GM18867 (cell line): ENCODE measurements around the gene CHTF8.

Source experiments
- ATAC-seq: cut with Tn5 transposase; IDR thresholded peaks from one replicate; pipeline ENCODE4 v1.9.1; 2021; ENCODE audit warnings: mild to moderate bottlenecking, moderate library complexity; ENCODE audit not compliant: unreplicated experiment

Gene CHTF8

DNA sequence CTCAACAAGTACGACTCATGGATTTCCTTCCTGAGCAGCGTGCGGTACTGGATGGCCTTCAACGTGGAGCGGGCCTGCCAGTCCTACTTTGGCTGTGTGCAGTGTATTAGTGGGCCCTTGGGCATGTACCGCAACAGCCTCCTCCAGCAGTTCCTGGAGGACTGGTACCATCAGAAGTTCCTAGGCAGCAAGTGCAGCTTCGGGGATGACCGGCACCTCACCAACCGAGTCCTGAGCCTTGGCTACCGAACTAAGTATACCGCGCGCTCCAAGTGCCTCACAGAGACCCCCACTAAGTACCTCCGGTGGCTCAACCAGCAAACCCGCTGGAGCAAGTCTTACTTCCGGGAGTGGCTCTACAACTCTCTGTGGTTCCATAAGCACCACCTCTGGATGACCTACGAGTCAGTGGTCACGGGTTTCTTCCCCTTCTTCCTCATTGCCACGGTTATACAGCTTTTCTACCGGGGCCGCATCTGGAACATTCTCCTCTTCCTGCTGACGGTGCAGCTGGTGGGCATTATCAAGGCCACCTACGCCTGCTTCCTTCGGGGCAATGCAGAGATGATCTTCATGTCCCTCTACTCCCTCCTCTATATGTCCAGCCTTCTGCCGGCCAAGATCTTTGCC, 17.9 kb downstream of the CHTF8 start:
- no peak for ATAC-seq

DNA sequence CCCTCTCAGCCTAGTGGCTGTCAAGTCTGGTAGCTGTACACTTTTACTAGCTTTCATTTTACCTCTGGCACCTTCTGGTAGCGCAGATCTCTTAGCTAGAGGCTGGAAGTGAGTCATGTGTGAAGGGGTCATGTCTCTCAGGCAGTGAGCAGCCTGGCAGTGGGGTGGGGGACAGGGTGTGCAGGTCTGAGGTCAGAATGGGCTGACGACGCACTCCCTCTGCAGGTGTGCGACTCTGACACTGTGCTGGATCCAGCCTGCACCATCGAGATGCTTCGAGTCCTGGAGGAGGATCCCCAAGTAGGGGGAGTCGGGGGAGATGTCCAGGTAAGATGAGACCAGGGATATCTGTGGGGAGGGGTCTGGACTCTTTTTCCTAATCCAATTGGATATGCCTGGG, 19.2 kb downstream of the CHTF8 start:
- no peak for ATAC-seq

DNA sequence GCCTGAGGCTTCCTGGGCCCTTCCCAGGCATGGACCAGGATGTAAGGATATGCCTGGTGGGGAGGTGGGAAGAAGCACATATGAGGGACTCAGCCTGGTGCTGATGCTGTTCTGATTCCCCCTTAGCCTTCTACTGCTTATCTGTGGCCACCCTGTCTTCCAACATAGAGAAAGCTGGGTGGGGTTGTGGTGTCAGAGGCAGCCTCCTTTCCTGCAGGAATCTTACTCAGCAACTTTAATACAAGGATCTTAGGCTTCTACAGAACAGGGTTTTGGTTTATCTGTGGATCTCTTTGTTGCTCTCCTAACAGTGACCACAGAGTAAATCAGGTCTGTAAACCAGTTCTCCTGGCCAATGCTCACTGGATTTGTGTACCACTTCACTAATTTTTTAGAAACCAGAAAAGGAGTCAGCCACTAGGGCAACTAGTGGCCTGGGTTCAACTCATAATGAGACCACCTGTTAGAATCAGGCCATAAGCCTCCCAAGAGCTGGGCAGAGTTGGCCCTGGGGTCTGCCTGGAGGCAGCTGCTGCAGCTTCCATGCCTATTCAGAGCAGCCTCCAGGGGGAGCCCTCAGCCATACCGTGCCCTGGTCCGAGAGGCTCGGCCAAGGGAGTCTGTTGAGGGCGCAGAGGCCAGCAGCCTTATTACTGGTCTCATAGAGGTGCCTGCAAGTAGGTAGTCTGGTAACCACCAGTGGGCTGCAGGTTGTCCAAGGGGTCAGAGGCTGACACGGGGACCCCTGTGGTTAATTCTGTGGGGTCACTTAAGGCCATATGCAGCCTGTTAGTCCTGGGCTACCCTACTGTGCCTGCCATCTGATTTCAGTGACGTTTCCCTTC, 19.9 kb downstream of the CHTF8 start:
- ATAC-seq: peak; percentile 54

DNA sequence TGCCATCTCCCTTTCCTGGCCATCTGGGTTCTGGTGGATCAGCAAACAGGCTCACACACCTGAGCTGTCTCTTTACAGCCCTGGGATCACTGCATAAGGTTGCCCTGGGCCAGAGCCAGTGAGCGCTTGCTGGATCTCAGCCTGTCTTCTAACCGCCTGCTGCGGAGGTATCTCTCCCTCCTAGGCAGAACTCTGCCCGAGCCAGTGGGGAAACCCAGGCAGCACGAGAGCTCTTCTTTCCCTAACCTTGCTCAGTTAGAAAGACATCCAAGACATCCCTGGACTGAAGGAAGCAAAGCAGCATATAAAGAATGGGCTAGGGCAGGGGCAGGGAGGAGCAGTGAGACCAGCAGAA, 20.5 kb downstream of the CHTF8 start:
- no peak for ATAC-seq

DNA sequence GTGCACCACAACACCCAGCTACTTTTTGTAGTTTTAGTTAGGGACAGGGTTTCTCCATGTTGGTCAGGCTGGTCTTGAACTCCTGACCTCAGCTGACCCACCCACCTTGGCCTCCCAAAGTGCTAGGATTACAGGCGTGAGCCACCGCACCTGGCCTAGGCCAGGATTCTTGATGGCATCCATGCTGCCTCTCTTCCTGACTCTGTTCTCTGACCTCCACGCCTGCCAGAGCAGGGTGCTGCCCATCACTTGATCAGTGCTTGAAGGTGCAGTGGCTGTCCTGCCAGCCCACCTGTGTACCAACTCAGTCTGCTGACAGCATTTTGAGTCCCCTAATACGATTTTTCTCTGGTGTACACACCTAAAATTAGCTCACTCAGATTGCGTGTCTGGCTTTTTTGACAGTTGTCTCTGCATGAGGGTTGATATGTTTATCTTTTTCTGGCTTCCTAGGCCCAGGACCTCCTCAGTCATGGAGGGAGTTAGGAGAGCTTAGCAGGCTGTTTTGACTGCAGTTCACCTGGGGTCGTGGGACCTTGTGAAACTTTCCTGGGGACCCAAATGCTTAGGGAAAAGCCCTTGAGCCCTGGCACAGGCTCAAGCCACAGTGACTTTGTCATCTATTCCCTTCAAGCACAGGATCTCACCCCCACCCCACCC, 21.0 kb downstream of the CHTF8 start:
- ATAC-seq: no peak

DNA sequence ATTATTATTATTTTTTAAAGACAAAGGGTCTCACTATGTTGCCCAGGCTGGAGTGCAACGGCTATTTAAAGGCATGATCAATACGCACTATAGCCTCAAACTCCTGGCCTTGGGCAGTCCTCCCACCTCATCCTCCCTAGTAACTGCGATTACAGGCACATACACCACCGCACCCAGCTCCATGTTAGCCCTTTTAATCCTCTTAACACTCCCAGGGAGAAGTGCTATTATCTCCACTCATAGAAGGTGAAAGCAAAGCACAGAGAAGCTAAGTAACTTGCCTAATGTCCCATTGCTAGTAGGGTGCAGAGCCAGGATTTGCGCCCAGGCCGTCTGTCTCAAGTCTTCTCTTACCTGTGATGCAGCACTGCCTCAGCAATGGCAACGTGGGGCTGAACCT, 22.0 kb downstream of the CHTF8 start:
- ATAC-seq: no peak

DNA sequence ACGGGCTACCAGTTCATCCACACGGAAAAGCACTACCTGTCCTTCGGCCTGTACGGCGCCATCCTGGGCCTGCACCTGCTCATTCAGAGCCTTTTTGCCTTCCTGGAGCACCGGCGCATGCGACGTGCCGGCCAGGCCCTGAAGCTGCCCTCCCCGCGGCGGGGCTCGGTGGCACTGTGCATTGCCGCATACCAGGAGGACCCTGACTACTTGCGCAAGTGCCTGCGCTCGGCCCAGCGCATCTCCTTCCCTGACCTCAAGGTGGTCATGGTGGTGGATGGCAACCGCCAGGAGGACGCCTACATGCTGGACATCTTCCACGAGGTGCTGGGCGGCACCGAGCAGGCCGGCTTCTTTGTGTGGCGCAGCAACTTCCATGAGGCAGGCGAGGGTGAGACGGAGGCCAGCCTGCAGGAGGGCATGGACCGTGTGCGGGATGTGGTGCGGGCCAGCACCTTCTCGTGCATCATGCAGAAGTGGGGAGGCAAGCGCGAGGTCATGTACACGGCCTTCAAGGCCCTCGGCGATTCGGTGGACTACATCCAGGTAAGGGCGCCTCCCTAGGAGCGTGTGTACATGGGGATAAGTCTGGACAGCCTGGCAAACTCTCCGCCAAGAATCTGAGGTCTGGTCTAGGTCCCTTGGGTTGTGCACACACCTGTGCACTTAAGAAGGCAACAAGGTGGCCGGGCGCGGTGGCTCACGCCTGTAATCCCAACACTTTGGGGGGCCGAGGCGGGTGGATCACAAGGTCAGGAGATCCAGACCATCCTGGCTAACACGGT, 22.7 kb downstream of the CHTF8 start:
- no peak for ATAC-seq

DNA sequence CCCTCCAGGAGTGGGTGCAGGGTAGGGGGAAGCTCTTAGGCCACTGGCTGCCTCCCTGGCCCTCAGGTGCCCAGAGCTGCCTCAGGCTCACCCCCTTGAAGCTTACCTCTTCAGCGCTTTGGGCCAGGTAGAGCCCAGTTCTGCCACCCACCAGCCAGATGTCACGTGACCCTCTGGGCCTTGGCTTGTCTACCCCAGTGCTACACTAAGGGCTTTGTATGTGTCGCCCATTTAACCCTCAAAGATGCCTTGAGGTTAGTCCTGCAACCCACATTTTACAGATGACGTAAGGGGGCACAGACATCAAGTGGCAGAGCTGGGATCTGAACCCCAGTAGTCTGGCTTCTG, 23.5 kb downstream of the CHTF8 start:
- ATAC-seq: no peak

DNA sequence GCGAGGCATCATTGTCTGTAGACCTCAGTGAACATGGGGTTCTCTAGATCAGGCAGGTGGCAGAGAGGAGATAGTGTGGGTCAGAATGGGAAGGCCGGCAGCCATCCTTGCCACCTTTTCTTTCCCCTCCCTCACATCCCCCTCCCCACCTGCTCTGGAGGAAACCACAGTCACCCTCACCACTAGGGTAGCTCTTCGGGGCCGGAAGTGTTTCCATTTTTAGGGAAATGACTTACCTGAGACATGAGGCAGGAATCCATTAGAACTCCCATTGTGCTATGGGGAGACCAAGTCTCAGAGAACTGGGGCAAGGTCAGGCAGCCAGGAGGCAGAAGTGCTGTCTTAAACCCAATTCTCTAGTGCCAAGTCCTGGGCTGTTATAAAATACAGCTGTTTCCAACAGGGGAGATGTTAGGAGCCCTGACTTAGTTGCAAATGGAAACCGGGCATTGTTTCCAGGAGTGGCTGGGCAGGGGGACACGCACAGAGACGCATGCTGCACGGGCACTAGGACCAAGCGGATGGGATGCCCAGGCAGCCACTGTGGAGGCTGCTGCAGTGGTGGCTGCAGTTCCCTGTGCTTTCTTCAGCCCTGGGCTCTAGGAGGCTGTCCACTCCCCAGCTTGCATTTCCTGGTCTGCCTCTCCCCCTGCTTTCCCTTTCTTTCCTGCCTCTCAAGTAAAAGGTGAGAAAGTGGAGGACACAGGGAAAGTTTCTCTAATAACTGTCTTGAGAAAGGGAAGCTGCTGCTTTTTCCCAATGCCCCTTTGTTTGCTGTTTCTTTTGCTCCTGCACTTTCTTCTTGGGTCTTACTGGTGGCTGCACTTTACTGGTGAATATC, 24.1 kb downstream of the CHTF8 start:
- ATAC-seq: no peak

DNA sequence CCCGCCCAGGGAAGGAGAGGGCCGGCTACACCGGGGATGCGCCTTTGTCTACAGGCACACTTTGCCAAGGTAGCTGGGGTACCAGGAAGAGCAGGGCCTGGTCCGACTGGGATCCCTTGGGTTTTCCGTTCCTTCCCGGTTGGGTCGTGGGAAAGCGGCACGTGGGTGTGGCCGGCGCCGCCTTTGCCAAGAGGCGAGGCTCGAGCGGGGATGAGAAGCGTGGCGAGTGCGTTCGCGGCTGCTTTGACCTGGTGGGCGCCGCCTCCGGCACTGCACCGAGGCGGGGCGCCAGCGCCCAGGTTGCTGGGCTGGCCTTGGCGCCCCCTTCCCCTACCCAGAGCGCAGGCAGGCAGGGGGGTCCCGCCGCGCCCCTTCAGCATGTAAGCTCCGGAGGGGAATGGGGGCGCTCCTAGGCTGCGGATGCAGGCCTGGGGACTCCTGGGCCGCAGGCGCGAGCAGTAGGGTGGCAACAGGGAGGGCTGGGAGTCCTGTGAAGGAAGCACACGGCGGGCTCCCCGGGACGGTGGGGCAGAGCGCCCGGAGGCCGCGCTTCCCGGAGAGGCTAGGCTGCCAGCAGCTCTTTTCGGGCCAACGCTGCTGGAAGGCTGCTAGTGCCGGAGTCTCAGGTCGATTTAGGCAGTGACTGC, 24.9 kb downstream of the CHTF8 start:
- no peak for ATAC-seq

DNA sequence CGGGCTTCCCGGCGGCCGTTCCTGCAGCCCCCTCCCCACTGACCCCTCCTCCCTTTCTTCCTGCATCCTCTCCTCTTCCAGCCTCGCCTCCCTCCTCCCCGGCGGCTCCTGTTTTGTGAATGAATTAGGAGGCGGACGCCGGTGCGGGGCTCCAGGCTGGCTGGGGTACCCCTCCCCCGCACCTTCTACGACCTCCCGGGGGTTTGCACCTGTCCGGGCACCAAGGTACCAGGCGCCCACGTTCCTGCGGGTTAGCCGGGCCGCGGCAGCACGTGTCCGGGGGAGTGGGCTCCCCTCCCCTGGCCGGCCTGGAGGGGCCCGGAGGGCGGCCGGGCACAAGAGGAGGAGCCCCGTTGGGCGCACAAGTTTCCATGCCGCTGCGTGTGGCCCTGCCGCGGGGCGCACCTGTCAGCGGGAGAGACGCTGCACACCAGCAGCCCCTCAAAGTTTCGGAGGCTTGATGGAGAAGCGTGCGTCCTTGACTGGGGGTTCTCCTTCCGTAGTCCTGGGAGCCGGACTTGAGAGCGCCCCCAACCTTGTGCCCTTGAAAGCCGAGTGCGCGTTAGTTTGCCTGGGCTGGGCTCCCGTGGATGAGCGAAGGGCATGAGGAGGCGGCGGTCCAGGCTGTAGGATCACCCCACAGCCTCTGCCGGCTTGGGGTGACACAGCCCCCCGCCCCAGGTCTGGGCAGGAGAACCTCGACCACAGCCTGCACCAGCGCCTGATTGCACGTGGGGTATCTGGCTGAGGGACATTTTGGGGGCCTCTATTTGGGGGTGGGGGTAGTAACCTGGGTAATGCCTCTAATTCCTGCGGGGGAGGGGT, 25.7 kb downstream of the CHTF8 start:
- no peak for ATAC-seq

DNA sequence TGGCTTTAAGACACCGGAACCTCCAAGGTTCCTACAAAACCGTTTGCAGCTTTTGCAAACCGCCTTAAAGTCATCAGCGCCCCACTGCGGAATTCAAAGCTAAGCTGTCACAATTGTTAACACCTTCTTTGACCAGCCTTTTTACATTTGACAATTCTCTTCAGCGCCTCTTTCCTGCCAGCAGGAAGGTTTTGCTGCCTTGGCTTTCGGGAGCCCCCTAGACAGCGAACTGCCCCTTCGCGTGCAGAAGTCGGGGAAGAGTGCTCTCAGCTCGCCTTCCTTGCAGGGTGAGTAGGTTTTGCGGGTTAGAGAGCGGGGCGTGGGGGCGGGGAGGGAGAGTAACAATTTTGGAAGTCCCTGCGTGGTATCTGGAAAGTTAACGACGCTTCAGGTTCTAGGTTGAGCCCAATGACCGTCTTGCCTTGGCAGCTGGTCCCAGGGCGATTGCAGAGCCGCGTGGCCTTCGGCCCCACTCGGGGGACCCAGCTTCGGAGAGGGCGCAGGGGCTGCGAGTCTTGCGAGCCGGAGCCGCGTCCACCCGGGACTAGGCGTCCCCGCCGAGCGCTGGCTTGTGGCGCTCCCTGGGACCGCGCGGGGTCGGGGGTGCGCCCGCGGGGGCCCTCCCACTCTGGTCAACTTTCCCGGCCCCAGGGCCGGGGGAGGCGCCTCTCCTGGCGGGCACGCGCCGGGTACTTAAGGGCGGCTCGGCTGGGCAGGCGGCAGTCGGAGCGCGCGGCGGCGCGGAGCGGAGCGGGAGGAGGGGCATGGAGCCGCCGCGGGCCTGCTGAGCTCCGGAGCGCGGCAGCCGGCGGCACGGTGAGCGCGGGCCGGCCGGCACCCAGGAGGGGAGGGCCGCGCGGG, 26.7 kb downstream of the CHTF8 start, which contains the start of gene HAS3:
HAS3 (plus strand) TSS at position 153 of the 861 bp plus-strand sequence. CDS start 3,743 bp downstream, outside the sequence.
- no peak for ATAC-seq

DNA sequence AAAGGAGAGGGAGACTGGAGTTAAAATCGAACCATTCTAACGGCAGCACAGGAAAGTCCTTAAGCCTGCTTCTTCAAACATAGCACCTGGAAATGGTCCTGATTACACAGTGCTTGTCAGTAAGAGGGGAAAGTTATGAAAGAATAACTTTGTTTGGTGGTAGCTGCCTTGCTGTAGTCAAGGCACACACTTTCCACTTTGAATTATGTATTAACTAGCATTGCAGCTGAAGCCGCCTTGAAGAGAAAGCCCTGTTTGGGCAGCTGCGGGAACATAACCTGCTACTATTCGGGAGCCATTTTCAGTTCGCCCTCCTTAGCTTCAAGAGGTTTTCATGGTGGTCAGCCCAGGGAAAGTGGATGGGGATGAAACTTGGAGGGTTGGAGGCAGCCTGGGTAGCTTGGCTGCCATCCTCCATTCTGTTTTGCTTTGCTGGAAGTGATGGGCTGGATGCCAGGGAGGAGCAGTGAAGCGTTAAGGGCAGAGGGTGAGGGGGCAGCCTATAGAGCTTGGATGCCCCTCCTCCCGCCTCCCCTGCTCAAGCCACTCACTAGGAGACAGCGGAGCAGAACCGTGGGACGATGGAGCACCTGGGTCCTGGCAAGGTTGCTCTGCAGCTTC, 32.2 kb downstream of the CHTF8 start:
- no peak for ATAC-seq

DNA sequence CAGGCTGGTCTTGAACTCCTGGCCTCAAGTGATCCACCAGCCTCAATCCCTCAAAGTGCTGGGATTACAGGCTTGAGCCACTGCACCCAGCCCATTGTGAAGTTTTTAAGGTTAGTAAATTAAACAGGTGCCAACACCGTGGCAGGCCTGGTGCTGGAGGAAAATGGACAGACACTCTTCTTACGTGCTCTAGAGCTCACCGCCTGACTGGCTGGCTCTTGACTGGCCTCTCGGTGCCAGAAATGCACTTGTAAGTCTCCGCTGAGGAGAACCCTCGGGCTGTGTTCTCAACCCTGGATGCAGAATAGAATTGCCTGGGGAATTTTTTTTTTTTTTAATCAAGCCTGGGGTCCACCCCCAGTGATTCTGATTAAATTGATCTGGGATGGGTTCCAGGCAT, 37.2 kb downstream of the CHTF8 start:
- no peak for ATAC-seq

DNA sequence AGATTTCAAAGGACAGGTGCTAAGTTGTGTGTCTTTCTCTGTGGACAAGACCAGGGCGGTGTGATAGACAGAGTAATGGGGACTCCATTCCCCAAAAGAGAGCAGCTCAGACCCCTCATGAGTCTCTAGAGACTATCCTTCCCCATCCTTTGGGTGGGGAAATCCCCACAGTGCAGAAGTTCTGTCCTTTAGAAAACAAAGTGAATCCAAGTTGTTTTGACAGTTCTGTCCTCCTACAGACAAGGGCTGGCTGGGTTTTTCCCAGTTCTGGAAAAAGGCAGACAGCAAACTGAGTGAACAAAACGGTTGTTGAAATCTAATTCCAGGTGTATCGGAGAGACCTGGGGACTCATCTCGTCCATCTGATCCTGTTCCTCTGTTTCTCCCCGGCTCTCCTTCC, 37.9 kb downstream of the CHTF8 start:
- no peak for ATAC-seq

DNA sequence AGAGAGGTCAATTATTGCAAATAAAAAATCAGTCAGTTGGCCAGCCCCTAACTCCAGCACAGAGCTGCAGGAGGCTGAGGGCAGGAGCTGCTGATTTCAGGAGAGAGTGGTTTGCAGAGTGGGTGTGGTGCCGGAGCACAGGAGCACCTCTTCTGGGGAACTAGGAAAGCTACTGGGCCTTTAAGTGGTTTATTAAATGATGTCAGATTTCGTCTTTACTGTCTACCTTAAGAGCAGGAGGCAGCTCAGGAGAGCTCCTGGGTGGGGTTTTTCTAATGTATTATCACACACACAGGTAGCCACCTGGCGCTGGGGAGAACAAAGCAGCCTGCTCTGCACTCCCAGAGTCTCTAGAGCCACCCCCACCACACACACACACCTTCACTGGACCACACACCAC, 38.4 kb downstream of the CHTF8 start:
- ATAC-seq: no peak

DNA sequence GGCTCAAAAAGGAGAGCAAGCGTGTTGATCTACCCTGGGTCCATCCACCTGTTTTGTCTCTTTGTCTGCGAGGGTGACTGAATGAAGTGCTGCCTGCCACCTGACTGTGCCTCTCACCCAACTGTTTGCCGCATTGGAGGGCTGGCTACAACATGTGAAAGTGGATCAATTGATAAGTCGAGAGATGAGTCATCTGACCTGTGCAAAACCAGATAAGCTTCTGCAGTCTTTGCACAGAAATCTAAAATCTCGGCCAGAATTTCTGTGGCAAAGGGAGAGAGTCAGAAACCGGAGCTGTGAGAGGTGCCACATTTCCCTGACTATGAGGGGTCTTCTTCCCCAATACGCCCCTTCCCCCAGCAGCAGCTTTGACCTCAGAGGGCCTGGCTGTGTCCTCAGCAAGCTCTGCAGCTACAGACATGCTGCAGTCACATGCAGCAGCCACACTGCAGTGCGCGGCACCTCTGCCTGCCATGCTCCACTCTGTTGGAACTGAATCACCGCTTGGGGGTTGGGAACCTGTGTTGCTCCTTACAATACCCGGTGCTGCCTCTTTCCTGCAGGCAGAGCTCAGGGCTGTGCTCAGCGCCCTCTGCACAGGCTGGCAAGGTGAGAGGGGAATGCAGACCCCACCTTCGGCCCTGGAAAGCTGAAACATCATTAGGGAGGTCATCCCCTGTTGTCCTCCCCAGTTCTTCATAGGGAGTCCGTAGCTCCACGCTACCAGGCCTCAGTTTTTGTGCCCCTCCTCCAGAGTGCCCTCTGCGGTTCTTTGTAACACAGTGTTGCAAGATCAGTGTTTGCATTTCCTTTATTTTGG, 43.1 kb downstream of the CHTF8 start:
- ATAC-seq: peak; percentile 72
